H1 (cell line): ENCODE measurements around the gene SH3GL2. TPM values are rescaled to one million over a fixed set of nuclear protein-coding genes. Genes with fewer than 3 reads are reported as not detected.

ENCODE experiments used
- CTCF ChIA-PET: fragments of 300-600 bp; sonication (Branson Sonifier 250); formaldehyde crosslinking; loops from one replicate; lab custom pipeline; 2021; ENCODE audit not compliant: partially characterized antibody; lab: Charles Lee
- POLR2A ChIA-PET: fragments of 300-600 bp; sonication (Branson Sonifier 250); formaldehyde crosslinking; loops from one replicate; lab custom pipeline; 2021; ENCODE audit warnings: inconsistent platforms; ENCODE audit not compliant: partially characterized antibody; lab: Charles Lee
- DNase-seq, 2 experiments: peaks; one replicate each; pipeline versions ENCODE4 v3.0.0 to v3.0.0-alpha.2; 2010 to 2022; ENCODE audit warnings: low spot score in 2 of 2, low read depth in 1 of 2, mixed read lengths in 1 of 2
- FAIRE-seq: peaks from 2 replicates; lab custom pipeline; 2011; peaks lifted over from hg19 to GRCh38; lab: Jason Lieb, UNC
- H2AFZ ChIP-seq: 2 replicates; pipeline ENCODE4 v1.8.1; 2012; ENCODE audit warnings: low read length, inconsistent platforms
- H2AK5ac ChIP-seq: 2 replicates; pipeline ENCODE4 v1.6.1; 2013; ENCODE audit warnings: low read depth, low read length
- H2BK120ac ChIP-seq: replicated peaks from 2 replicates; pipeline ENCODE3; 2013; ENCODE audit warnings: low read depth, low read length, inconsistent platforms
- H2BK12ac ChIP-seq: 2 replicates; pipeline ENCODE4 v1.6.1; 2013; ENCODE audit warnings: low read depth, low read length
- H2BK15ac ChIP-seq: 2 replicates; pipeline ENCODE4 v1.6.1; 2013; ENCODE audit warnings: low read length
- H2BK20ac ChIP-seq: 2 replicates; pipeline ENCODE4 v1.6.1; 2013; ENCODE audit warnings: low read length
- H2BK5ac ChIP-seq: 2 replicates; pipeline ENCODE4 v1.6.1; 2013; ENCODE audit warnings: low read depth, low read length
- H3K14ac ChIP-seq: 2 replicates; pipeline ENCODE4 v1.6.1; 2013; ENCODE audit warnings: inconsistent platforms; ENCODE audit not compliant: insufficient read length
- H3K18ac ChIP-seq: 2 replicates; pipeline ENCODE4 v1.6.1; 2013; ENCODE audit warnings: low read length; ENCODE audit errors: extremely low read depth
- H3K23ac ChIP-seq: 2 replicates; pipeline ENCODE4 v1.6.1; 2013; ENCODE audit warnings: inconsistent platforms; ENCODE audit not compliant: insufficient read length
- H3K23me2 ChIP-seq: 2 replicates; pipeline ENCODE4 v1.6.1; 2013; ENCODE audit warnings: low read depth, low read length
- H3K27ac ChIP-seq: 2 replicates; pipeline ENCODE4 v1.6.1; 2011; ENCODE audit warnings: low read depth, low read length, inconsistent platforms
- H3K27me3 ChIP-seq, 4 experiments: replicated peaks in 1 of 4; 1 replicate in 1 of 4; 2 replicates in 3 of 4; pipeline versions ENCODE4 v1.6.1 to v1.8.1; 2011 to 2013; ENCODE audit warnings: low read length in 3 of 4, mild to moderate bottlenecking in 3 of 4, inconsistent platforms in 2 of 4, mixed read lengths in 2 of 4, moderate library complexity in 1 of 4; ENCODE audit not compliant: control insufficient read depth in 3 of 4, insufficient read depth in 3 of 4; ENCODE audit errors: extremely low read depth in 1 of 4
- H3K36me3 ChIP-seq, 4 experiments: 2 replicates each; pipeline versions ENCODE4 v1.6.1 to v1.8.1; 2011 to 2013; ENCODE audit warnings: mild to moderate bottlenecking in 4 of 4, low read length in 3 of 4, moderate library complexity in 2 of 4, control low read depth in 1 of 4, inconsistent platforms in 1 of 4; ENCODE audit not compliant: insufficient read depth in 4 of 4, control insufficient read depth in 2 of 4
- H3K4ac ChIP-seq: replicated peaks from 2 replicates; pipeline ENCODE3; 2013; ENCODE audit warnings: low read length, low read depth, mixed read lengths, inconsistent platforms; ENCODE audit not compliant: insufficient read length
- H3K4me1 ChIP-seq, 4 experiments: replicated peaks in 1 of 4; 1 replicate in 1 of 4; 2 replicates in 3 of 4; pipeline versions ENCODE4 v1.6.1 to v1.8.1; 2011 to 2013; ENCODE audit warnings: low read length in 3 of 4, inconsistent platforms in 2 of 4, mixed read lengths in 1 of 4; ENCODE audit not compliant: insufficient read depth in 4 of 4, control insufficient read depth in 3 of 4
- H3K4me2 ChIP-seq, 2 experiments: 2 replicates each; pipeline versions ENCODE4 v1.6.1 to v1.8.1; 2011 to 2013; ENCODE audit warnings: low read depth in 2 of 2, low read length in 2 of 2, control low read depth in 1 of 2, inconsistent platforms in 1 of 2, mild to moderate bottlenecking in 1 of 2; ENCODE audit not compliant: insufficient read depth in 1 of 2
- H3K4me3 ChIP-seq, 4 experiments: fragments of 200-600, 300-600 bp in 1 of 4; sonication (generic), shearing (Covaris generic), sonication (Bioruptor Twin) in 1 of 4; 2 replicates each; pipeline versions ENCODE4 v1.5.1 to v1.8.1; 2011 to 2016; ENCODE audit warnings: low read length in 4 of 4, low read depth in 3 of 4, control low read depth in 2 of 4, inconsistent platforms in 2 of 4, mild to moderate bottlenecking in 2 of 4, mixed read lengths in 1 of 4, moderate library complexity in 1 of 4; ENCODE audit not compliant: insufficient read depth in 2 of 4; ENCODE audit errors: extremely low read depth in 1 of 4
- H3K56ac ChIP-seq: replicated peaks from 2 replicates; pipeline ENCODE3; 2013; ENCODE audit warnings: low read depth, mild to moderate bottlenecking, mixed read lengths, low read length, inconsistent platforms; ENCODE audit not compliant: insufficient read length
- H3K79me1 ChIP-seq: 2 replicates; pipeline ENCODE4 v1.6.1; 2013; ENCODE audit warnings: low read depth, low read length, control low read depth
- H3K79me2 ChIP-seq, 2 experiments: 2 replicates each; pipeline versions ENCODE4 v1.6.1 to v1.8.1; 2012 to 2013; ENCODE audit warnings: low read length in 2 of 2, mild to moderate bottlenecking in 2 of 2, inconsistent platforms in 1 of 2; ENCODE audit not compliant: insufficient read depth in 2 of 2, control insufficient read depth in 1 of 2
- H3K9ac ChIP-seq, 4 experiments: replicated peaks in 1 of 4; 1 replicate in 1 of 4; 2 replicates in 3 of 4; pipeline versions ENCODE4 v1.6.1 to v1.8.1; 2011 to 2013; ENCODE audit warnings: low read depth in 3 of 4, low read length in 3 of 4, control low read depth in 2 of 4, mild to moderate bottlenecking in 2 of 4, moderate library complexity in 2 of 4, inconsistent platforms in 1 of 4; ENCODE audit errors: extremely low read depth in 1 of 4
- H3K9me3 ChIP-seq, 2 experiments: 2 replicates each; pipeline versions ENCODE4 v1.6.1 to v1.8.1; 2012 to 2013; ENCODE audit warnings: mild to moderate bottlenecking in 2 of 2, moderate library complexity in 2 of 2, control low read depth in 1 of 2, inconsistent platforms in 1 of 2, low read depth in 1 of 2, low read length in 1 of 2, mixed read lengths in 1 of 2; ENCODE audit not compliant: insufficient read depth in 2 of 2
- H4K20me1 ChIP-seq, 2 experiments: replicated peaks in 1 of 2; 2 replicates each; pipeline versions ENCODE3 to v1.8.1; 2011 to 2013; ENCODE audit warnings: inconsistent platforms in 2 of 2, low read length in 2 of 2, mild to moderate bottlenecking in 1 of 2; ENCODE audit not compliant: insufficient read depth in 2 of 2, control insufficient read depth in 1 of 2
- H4K5ac ChIP-seq: 2 replicates; pipeline ENCODE4 v1.6.1; 2013; ENCODE audit warnings: low read length, low read depth, mixed read lengths, inconsistent platforms; ENCODE audit not compliant: insufficient read length
- H4K8ac ChIP-seq: 2 replicates; pipeline ENCODE4 v1.8.0; 2013; ENCODE audit warnings: mild to moderate bottlenecking, moderate library complexity, low read length, inconsistent platforms; ENCODE audit not compliant: insufficient read depth; ENCODE audit errors: extremely low read depth
- H4K91ac ChIP-seq: replicated peaks from 2 replicates; pipeline ENCODE3; 2013; ENCODE audit warnings: low read length, mixed read lengths, inconsistent platforms; ENCODE audit not compliant: insufficient read length
- ATF2 ChIP-seq: IDR thresholded peaks from 2 replicates; pipeline ENCODE4 v1.6.1; 2012; ENCODE audit warnings: low read length, inconsistent platforms
- ATF3 ChIP-seq: IDR thresholded peaks from 2 replicates; pipeline ENCODE4 v1.6.1; 2011; ENCODE audit warnings: low read depth, mild to moderate bottlenecking, low read length; ENCODE audit not compliant: insufficient read depth
- CHD2 ChIP-seq: IDR thresholded peaks from 2 replicates; pipeline ENCODE4 v1.6.1; 2012; ENCODE audit warnings: low read length, improper control_type of control experiment
- CTBP2 ChIP-seq: IDR thresholded peaks from 2 replicates; pipeline ENCODE4 v1.7.0; 2011; ENCODE audit warnings: borderline replicate concordance, mild to moderate bottlenecking, moderate library complexity, mixed read lengths, low read length; ENCODE audit not compliant: insufficient read depth, insufficient read length
- E2F6 ChIP-seq: IDR thresholded peaks from 2 replicates; pipeline ENCODE4 v1.6.1; 2012; ENCODE audit warnings: inconsistent platforms
- RBBP5 ChIP-seq: IDR thresholded peaks from 2 replicates; pipeline ENCODE4 v1.7.1; 2012; ENCODE audit warnings: low read depth, mild to moderate bottlenecking, inconsistent platforms, low read length, moderate library complexity, borderline replicate concordance
- SRF ChIP-seq: IDR thresholded peaks from 2 replicates; pipeline ENCODE4 v1.6.1; 2011; ENCODE audit warnings: mild to moderate bottlenecking, low read depth, low read length, moderate library complexity
- WGBS, 2 experiments: shearing (Covaris generic) in 1 of 2; methylation state at CpG; one replicate each; pipeline versions ENCODE4 v1.1.6 to v1.1.7; 2013 to 2015; ENCODE audit warnings: low lambda C conversion rate in 2 of 2, mixed read lengths in 2 of 2, inconsistent platforms in 1 of 2, low coverage in 1 of 2, missing lambda C conversion rate in 1 of 2; ENCODE audit not compliant: insufficient replicate concordance in 2 of 2, insufficient coverage in 1 of 2, insufficient read length in 1 of 2; ENCODE audit errors: extremely low coverage in 1 of 2, missing lambda C conversion rate in 1 of 2; 5-methylcytosine and 5-hydroxymethylcytosine counted together
- polyA plus RNA-seq, 7 experiments: library from polyadenylated mRNA; depleted of rRNA in 3 of 7; stranded (reverse) in 5 of 7; unstranded in 2 of 7; fragments of >200 nt in 5 of 7; fragments of 200-250 nt in 2 of 7; gene quantifications; 1 replicate in 5 of 7; 2 replicates in 1 of 7; 4 replicates in 1 of 7; pipeline versions ENCODE4 v1.2.1 to v1.2.3, GENCODE V29; 2011 to 2013; ENCODE audit warnings: missing spikeins in 2 of 7, mixed read lengths in 2 of 7
- total RNA-seq: library from RNA; stranded (reverse); fragmentation: NEBNext Ultra II Directional; extraction: Animal tissue kit (Norgen Biotek cat#: 25700); gene quantifications from 2 replicates; pipeline ENCODE4 v1.2.1, GENCODE V29; 2021

The SH3GL2 gene
- total and polyA plus RNA-seq, 2 of the 8 experiments (the other 6 are each of a cell fraction or from before 2014, with no cell fraction given), result 4.7 to 5.3 TPM

GRCh38 chr9:17730899-17731298 lies 152.0 kb downstream of the SH3GL2 start:
- Histone ChIP-seq H2BK15ac (no peak overlapping the region), H3K36me3 (no peaks in the 10 kb centered on the region), H3K27me3 (no peaks in the 10 kb centered on the region), H4K20me1 (no peaks in the 10 kb centered on the region), H3K18ac (no peak overlapping the region), H3K9ac (no peak overlapping the region), H2AK5ac (no peak overlapping the region), H3K23me2 (no peaks in the 10 kb centered on the region), H4K8ac (no peak overlapping the region), H3K4me3 (no peak overlapping the region), H3K79me2 (no peaks in the 10 kb centered on the region), H3K4me1 (no peaks in the 10 kb centered on the region), H4K5ac (no peak overlapping the region), H2BK120ac (no peak overlapping the region), H3K4ac (no peak overlapping the region), H3K23ac (no peak overlapping the region), H4K91ac (no peak overlapping the region), H3K9me3 (no peaks in the 10 kb centered on the region), H3K56ac (no peak overlapping the region), H3K79me1 (no peaks in the 10 kb centered on the region; the same call in 1 of the 2 replicates), H2BK12ac (no peak overlapping the region), H3K14ac (no peak overlapping the region), H2BK5ac (no peak overlapping the region), H3K4me2 (no peak overlapping the region), H2BK20ac (no peak overlapping the region), H2AFZ (no peak overlapping the region), H3K27ac (no peak overlapping the region)
- ChIA-PET POLR2A (no interaction called here), CTCF (interaction anchor here (1.4 kb wide), 1 partner anchor 9 kb away, joined by 3 read pairs; no protein-coding TSS in a partner anchor)
- no peak for DNase-seq
- 88% methylated on average over 7 of the region's 7 CpGs; no CpG with 5 or more reads in 1 of the 2 experiments for WGBS, 2 experiments
- no peak for FAIRE-seq
- no peak for TF ChIP-seq E2F6
- no peak for TF ChIP-seq SRF
- no peak for TF ChIP-seq ATF3
- TF ChIP-seq CHD2, result no peak
- TF ChIP-seq RBBP5, result no peak
- no peak for TF ChIP-seq CTBP2
- no peak for TF ChIP-seq ATF2
